Measurements from ENCODE around the gene RNH1.

DNA sequence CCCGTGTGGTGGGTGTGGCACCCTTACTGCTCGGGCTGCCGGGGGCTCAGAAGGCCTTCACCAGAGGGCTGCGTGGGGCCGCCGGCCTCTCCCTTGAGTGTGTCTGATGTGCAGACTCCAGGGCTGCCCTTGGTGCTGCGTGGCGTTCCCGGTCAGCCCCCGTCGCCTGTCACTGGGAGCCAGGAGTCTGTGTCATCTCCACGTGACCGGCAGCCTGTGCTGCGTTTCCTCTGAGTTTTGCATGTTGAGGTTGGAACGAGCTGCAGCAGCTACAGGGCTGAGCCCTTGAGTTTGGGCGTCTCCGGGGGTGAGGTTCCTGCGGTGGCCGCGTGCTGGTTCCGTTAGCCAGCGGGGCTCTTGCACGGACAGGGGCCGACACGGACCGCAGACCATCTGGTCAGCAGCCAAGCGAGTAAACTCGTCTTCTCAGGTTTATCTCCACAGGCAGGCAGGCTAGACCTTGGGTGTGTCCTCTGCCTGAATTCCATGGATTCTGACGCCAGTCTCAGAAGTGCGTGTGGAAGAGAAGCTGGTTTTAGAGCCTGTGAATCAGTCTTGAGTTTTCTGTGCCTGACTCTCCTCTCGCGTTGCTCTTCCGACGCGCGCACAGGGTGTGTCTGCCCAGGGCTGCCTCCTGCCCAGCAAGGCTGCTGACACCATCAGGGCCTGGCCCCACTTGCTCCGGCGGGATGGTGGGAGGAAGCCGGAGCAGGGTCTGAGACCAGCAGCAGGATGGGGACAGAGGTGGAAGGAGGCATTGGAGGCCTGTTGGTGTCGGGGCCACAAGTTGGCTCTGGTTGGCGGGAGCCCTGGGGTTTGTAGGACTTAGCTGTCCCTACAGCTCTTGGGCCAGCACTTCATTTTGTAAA lies 46.5 kb downstream of the RNH1 start:
- TF ChIP-seq EZH2 (IDR thresholded peaks at IDR 0.05; ENCODE audit: insufficient read depth, poor library complexity, severe bottlenecking) (no peak), EZH2phosphoT487 (IDR thresholded peaks at IDR 0.05; ENCODE audit: insufficient read depth, low read depth) (no peak)
